22Rv1 (cell line): ENCODE measurements around the gene SLC45A1.

Experiments used
- ZFX ChIP-seq: fragments of 450-650 bp; IDR thresholded peaks from 2 replicates; pipeline ENCODE4 v1.6.1; 2017; ENCODE audit warnings: antibody characterized with exemption, borderline replicate concordance
- TF ChIP-seq, protein P1 (sequence below): fragments of 450-650 bp; IDR thresholded peaks from 2 replicates; pipeline ENCODE4 v1.5.1; 2017; ENCODE audit warnings: mild to moderate bottlenecking

DNA sequence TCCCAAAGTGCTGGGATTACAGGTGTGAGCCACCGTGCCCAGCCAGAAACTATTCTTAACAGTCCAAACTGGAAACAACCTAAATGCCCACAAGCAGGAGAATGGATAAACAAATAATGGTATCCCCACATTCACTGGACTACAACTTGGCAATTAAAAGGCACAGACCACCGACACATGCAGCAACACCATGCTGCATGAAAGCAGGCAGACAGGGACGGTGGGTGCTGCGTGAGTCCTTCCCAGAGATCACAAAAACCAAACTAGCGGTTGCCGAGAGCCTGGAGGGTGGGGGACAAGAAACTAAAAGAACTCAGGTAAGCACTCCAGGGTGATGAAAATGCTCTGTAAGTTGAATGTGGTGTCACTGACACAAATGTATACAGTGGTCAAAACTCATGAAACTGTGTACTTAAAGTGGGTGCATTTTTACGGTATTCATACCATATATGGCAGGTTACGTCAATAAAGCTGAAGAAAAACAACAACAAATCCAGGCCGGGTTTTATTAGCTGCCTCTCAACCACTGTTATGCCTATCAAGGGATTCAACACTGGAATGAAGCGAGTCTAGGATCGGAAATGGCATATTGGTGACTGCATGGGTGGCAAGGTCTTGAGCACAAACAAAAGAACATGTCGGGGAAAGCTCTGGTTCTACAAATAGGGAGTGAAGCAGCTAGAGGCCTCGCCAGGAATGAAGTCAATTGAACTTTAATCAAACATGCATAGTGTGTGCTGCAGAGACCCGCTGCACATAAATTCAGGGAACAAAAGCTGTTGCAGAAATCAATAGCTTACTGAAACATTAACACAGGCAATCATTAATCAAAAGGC lies 52.4 kb downstream of the SLC45A1 start:
- TF ChIP-seq, protein P1, sequence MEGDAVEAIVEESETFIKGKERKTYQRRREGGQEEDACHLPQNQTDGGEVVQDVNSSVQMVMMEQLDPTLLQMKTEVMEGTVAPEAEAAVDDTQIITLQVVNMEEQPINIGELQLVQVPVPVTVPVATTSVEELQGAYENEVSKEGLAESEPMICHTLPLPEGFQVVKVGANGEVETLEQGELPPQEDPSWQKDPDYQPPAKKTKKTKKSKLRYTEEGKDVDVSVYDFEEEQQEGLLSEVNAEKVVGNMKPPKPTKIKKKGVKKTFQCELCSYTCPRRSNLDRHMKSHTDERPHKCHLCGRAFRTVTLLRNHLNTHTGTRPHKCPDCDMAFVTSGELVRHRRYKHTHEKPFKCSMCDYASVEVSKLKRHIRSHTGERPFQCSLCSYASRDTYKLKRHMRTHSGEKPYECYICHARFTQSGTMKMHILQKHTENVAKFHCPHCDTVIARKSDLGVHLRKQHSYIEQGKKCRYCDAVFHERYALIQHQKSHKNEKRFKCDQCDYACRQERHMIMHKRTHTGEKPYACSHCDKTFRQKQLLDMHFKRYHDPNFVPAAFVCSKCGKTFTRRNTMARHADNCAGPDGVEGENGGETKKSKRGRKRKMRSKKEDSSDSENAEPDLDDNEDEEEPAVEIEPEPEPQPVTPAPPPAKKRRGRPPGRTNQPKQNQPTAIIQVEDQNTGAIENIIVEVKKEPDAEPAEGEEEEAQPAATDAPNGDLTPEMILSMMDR = no peak
- no peak for TF ChIP-seq ZFX
